ENCODE results near the gene CYB5A.
"Not testable (repeated sequence)": the region's sequence is repeated elsewhere in the genome, so short reads cannot be mapped to it uniquely, and the experiment has no call there.

CYB5A gene

GRCh38 chr18:74291771-74292540 is at the start of gene CYB5A:
Gene CYB5A, minus strand, starts transcription at chr18:74291963. Its CDS starts 88 bp downstream, at chr18:74291875.
- peak; percentile 99 for DNase-seq

GRCh38 chr18:74337912-74338309 is 46.1 kb upstream of the CYB5A start:
- no peak for DNase-seq

GRCh38 chr18:74337155-74337911 is 45.6 kb upstream of the CYB5A start:
- DNase-seq, result no peak

- no peak for DNase-seq
Observed at GRCh38 chr18:74336656-74337055, 44.9 kb upstream of the CYB5A start.

- DNase-seq, result no peak
Observed at GRCh38 chr18:74334242-74334893, 42.6 kb upstream of the CYB5A start.

- DNase-seq, result no peak
Observed at GRCh38 chr18:74333091-74333490, 41.3 kb upstream of the CYB5A start.

GRCh38 chr18:74331404-74331803 is 39.6 kb upstream of the CYB5A start:
- DNase-seq, result peak; percentile 55

GRCh38 chr18:74329688-74330205 is 38.0 kb upstream of the CYB5A start:
- DNase-seq, result no peak

GRCh38 chr18:74328206-74328605 is 36.4 kb upstream of the CYB5A start:
- DNase-seq, result no peak

- DNase-seq, result not testable (repeated sequence)
Observed at GRCh38 chr18:74326791-74327190, 35.0 kb upstream of the CYB5A start.

GRCh38 chr18:74326231-74326630 is 34.5 kb upstream of the CYB5A start:
- no peak for DNase-seq

- no peak for DNase-seq
Observed at GRCh38 chr18:74316257-74317170, 24.8 kb upstream of the CYB5A start.

GRCh38 chr18:74315464-74316256 is 23.9 kb upstream of the CYB5A start, which contains the start of gene C18orf63:
Gene C18orf63, plus strand, starts transcription at chr18:74315839. Its CDS starts 2,027 bp downstream, at chr18:74317866.
- no peak for DNase-seq

- DNase-seq, result no peak
Observed at GRCh38 chr18:74314759-74315463, 23.1 kb upstream of the CYB5A start.

- DNase-seq, result no peak
Observed at GRCh38 chr18:74311000-74311399, 19.2 kb upstream of the CYB5A start.

GRCh38 chr18:74310411-74310810 is 18.6 kb upstream of the CYB5A start:
- DNase-seq, result peak; percentile 8

- DNase-seq, result no peak
Observed at GRCh38 chr18:74303936-74304335, 12.2 kb upstream of the CYB5A start.

GRCh38 chr18:74303306-74303705 is 11.5 kb upstream of the CYB5A start:
- DNase-seq, result no peak

GRCh38 chr18:74299746-74300145 is 8.0 kb upstream of the CYB5A start:
- DNase-seq, result no peak

GRCh38 chr18:74299162-74299561 is 7.4 kb upstream of the CYB5A start:
- no peak for DNase-seq

GRCh38 chr18:74294526-74294925 is 2.8 kb upstream of the CYB5A start:
- DNase-seq, result no peak
